DMS 273 treated with DMSO at 0.1 percent for 48 hours (cell line): Measurements from ENCODE around the gene HEMK1.

Source experiments
- DNase-seq: peaks from one replicate; lab custom pipeline; 2025; lab: John Stamatoyannopoulos, UW

The HEMK1 gene

GRCh38 chr3:50645378-50645777 is 76.1 kb downstream of the HEMK1 start:
- no peak for DNase-seq
